GM12875 (cell line): Measurements from ENCODE around the gene PLK1.

Source experiments
- H3K4me3 ChIP-seq: one replicate; pipeline ENCODE4 v1.5.1; 2011; ENCODE audit warnings: low read depth, low read length, control low read depth
- CTCF ChIP-seq: IDR thresholded peaks from 2 replicates; pipeline ENCODE4 v1.5.1; 2011; ENCODE audit warnings: low read depth, mild to moderate bottlenecking, control low read depth, inconsistent platforms, low read length, moderate library complexity, borderline replicate concordance; ENCODE audit not compliant: insufficient read depth

PLK1 gene

GRCh38 chr16:23683487-23683886 lies 4.8 kb downstream of the PLK1 start:
- TF ChIP-seq CTCF, result no peak
- H3K4me3 ChIP-seq, result no peak overlapping the region

- no peak overlapping the region for H3K4me3 ChIP-seq
- no peak for TF ChIP-seq CTCF
Observed at GRCh38 chr16:23687034-23687808, 8.5 kb downstream of the PLK1 start.

GRCh38 chr16:23689442-23690187 lies 10.9 kb downstream of the PLK1 start:
- TF ChIP-seq CTCF, result no peak
- no peak overlapping the region for H3K4me3 ChIP-seq

GRCh38 chr16:23690771-23691482 lies 12.2 kb downstream of the PLK1 start:
- no peak for TF ChIP-seq CTCF

GRCh38 chr16:23691483-23692189 lies 12.9 kb downstream of the PLK1 start:
- H3K4me3 ChIP-seq, result no peak overlapping the region
- TF ChIP-seq CTCF, result no peak

More at GRCh38 chr16:23690771-23691482, 12.2 kb downstream of the PLK1 start:
- H3K4me3 ChIP-seq, result no peak overlapping the region

GRCh38 chr16:23692190-23692837 lies 13.6 kb downstream of the PLK1 start:
- TF ChIP-seq CTCF, result no peak
- no peak overlapping the region for H3K4me3 ChIP-seq
